Measurements from ENCODE around the gene STAG3. TPM values are rescaled to one million over a fixed set of nuclear protein-coding genes. Genes with fewer than 3 reads are reported as not detected.

STAG3 gene
- total and polyA plus RNA-seq, 2 of the 8 experiments (the other 6 are each of a cell fraction or from before 2014, with no cell fraction given): 1.3 to 3.3 TPM

- H2AFZ ChIP-seq (ENCODE audit: low read length): no peak overlapping the region
- H3K4me1 ChIP-seq (replicated peaks in 1 of 4; ENCODE audit: control insufficient read depth in 3 of 4, insufficient read depth in 4 of 4, low read length in 3 of 4): peaks cover 5 to 21% (median 15%) of the 10 kb centered on the region in 4 experiments
- no peak overlapping the region for H2BK15ac ChIP-seq (ENCODE audit: low read length)
- H3K79me1 ChIP-seq (ENCODE audit: low read depth, low read length): no peaks in the 10 kb centered on the region; the same call in 1 of the 2 replicates
- H4K8ac ChIP-seq (ENCODE audit: extremely low read depth, insufficient read depth, low read length): no peak overlapping the region
- H4K91ac ChIP-seq (replicated peaks; ENCODE audit: insufficient read length, low read length): no peak overlapping the region
- no peak overlapping the region for H2BK120ac ChIP-seq (replicated peaks; ENCODE audit: low read depth, low read length)
- FAIRE-seq: no peak
- H3K9me3 ChIP-seq (ENCODE audit: insufficient read depth in 2 of 2, low read depth in 1 of 2, low read length in 1 of 2): peaks cover 0 to 5% of the 10 kb centered on the region in 2 experiments; a peak in 1 of 4 replicates
- H3K4me2 ChIP-seq (ENCODE audit: insufficient read depth in 1 of 2, low read depth in 2 of 2, low read length in 2 of 2): no peak overlapping the region
- POLR2A ChIA-PET (ENCODE audit: partially characterized antibody): interaction anchor here (0.6 to 11.0 kb wide), 4 partner anchors 13 to 69 kb away, joined by 3 to 145 read pairs (median 4); partner anchors contain the start of gene TRAPPC14
- H3K36me3 ChIP-seq (ENCODE audit: control insufficient read depth in 2 of 4, insufficient read depth in 4 of 4, low read length in 3 of 4): peaks cover 0 to 8% (median 1%) of the 10 kb centered on the region in 4 experiments; a peak in 3 of 8 replicates
- H2BK12ac ChIP-seq (ENCODE audit: low read depth, low read length): no peak overlapping the region
- H3K56ac ChIP-seq (replicated peaks; ENCODE audit: insufficient read length, low read depth, low read length): no peak overlapping the region
- DNase-seq (ENCODE audit: low read depth in 1 of 2, low spot score in 2 of 2): no peak
- no peak overlapping the region for H3K14ac ChIP-seq (ENCODE audit: insufficient read length)
- TF ChIP-seq NANOG (IDR thresholded peaks at IDR 0.05; ENCODE audit: insufficient read depth, low read depth, low read length, poor library complexity, severe bottlenecking): no peak
- no peak for TF ChIP-seq TCF12 (IDR thresholded peaks at IDR 0.05; ENCODE audit: low read depth, low read length)
- no peak for TF ChIP-seq TEAD4 (IDR thresholded peaks at IDR 0.05; ENCODE audit: low read depth, low read length)
- TF ChIP-seq SRF (IDR thresholded peaks at IDR 0.05; ENCODE audit: low read depth, low read length): no peak
- no peak for TF ChIP-seq TAF7 (optimal IDR thresholded peaks at IDR 0.05; ENCODE audit: borderline replicate concordance, low read depth, low read length)
- TF ChIP-seq GABPA (IDR thresholded peaks at IDR 0.05; ENCODE audit: borderline replicate concordance, insufficient read depth, low read length): no peak
- TF ChIP-seq BRCA1 (IDR thresholded peaks at IDR 0.05; ENCODE audit: low read depth, low read length): no peak
- no peak for TF ChIP-seq POLR2A (IDR thresholded peaks at IDR 0.05; ENCODE audit: control extremely low read depth in 1 of 2, low read depth in 2 of 2, low read length in 2 of 2)
- no peak for TF ChIP-seq TAF1 (IDR thresholded peaks at IDR 0.05; ENCODE audit: low read depth, low read length)
- no peak for TF ChIP-seq BACH1 (IDR thresholded peaks at IDR 0.05; ENCODE audit: low read length)
- TF ChIP-seq KDM1A (IDR thresholded peaks at IDR 0.05; ENCODE audit: borderline replicate concordance, low read length): no peak
- no peak for TF ChIP-seq KDM5A (IDR thresholded peaks at IDR 0.05; ENCODE audit: low read length)
- no peak for TF ChIP-seq JUND (IDR thresholded peaks at IDR 0.05; ENCODE audit: low read length)
- no peak for TF ChIP-seq PHF8 (conservative IDR thresholded peaks at IDR 0.05; ENCODE audit: low read depth, low read length)
- CTCF ChIA-PET (ENCODE audit: partially characterized antibody): interaction anchor here (2.1 to 11.2 kb wide), 2 partner anchors 36 to 42 kb away, joined by 4 to 94 read pairs; no protein-coding TSS in a partner anchor
- H4K20me1 ChIP-seq (replicated peaks in 1 of 2; ENCODE audit: control insufficient read depth in 1 of 2, insufficient read depth in 2 of 2, low read length in 2 of 2): peaks cover 0 to 18% of the 10 kb centered on the region in 2 experiments
- no peak overlapping the region for H2AK5ac ChIP-seq (ENCODE audit: low read depth, low read length)
- no peak overlapping the region for H3K27ac ChIP-seq (ENCODE audit: low read depth, low read length)
- H3K79me2 ChIP-seq (ENCODE audit: control insufficient read depth in 1 of 2, insufficient read depth in 2 of 2, low read length in 2 of 2): peaks cover 0 to 7% of the 10 kb centered on the region in 2 experiments; a peak in 2 of 4 replicates
- no peak overlapping the region for H2BK5ac ChIP-seq (ENCODE audit: low read depth, low read length)
- no peak overlapping the region for H3K9ac ChIP-seq (replicated peaks in 1 of 4; ENCODE audit: extremely low read depth in 1 of 4, low read depth in 3 of 4, low read length in 3 of 4)
- no peak overlapping the region for H3K18ac ChIP-seq (ENCODE audit: extremely low read depth, low read length)
- H3K23ac ChIP-seq (ENCODE audit: insufficient read length): no peak overlapping the region
- no peak overlapping the region for H3K4me3 ChIP-seq (ENCODE audit: extremely low read depth in 1 of 4, insufficient read depth in 2 of 4, low read depth in 3 of 4, low read length in 4 of 4)
- H3K23me2 ChIP-seq (ENCODE audit: low read depth, low read length): peaks cover 13% of the 10 kb centered on the region
- H4K5ac ChIP-seq (ENCODE audit: insufficient read length, low read depth, low read length): no peak overlapping the region
- no peak overlapping the region for H3K4ac ChIP-seq (replicated peaks; ENCODE audit: insufficient read length, low read depth, low read length)
- 81% methylated on average over 10 of the region's 11 CpGs; no CpG with 5 or more reads in 1 of the 2 experiments for WGBS, 2 experiments (ENCODE audit: extremely low coverage in 1 of 2, insufficient coverage in 1 of 2, insufficient read length in 1 of 2, insufficient replicate concordance in 2 of 2, low coverage in 1 of 2, low lambda C conversion rate in 2 of 2, missing lambda C conversion rate in 1 of 2)
- H3K27me3 ChIP-seq (replicated peaks in 1 of 4; ENCODE audit: control insufficient read depth in 3 of 4, extremely low read depth in 1 of 4, insufficient read depth in 3 of 4, low read length in 3 of 4): peaks cover 0 to 13% (median 9%) of the 10 kb centered on the region in 4 experiments; a peak in 6 of 7 replicates
- H2BK20ac ChIP-seq (ENCODE audit: low read length): no peak overlapping the region
These were observed 3.8 kb upstream of the STAG3 start for GRCh38 chr7:100173806-100174495.

All from H1 (cell line).